B cell (primary cell): ENCODE measurements around the gene GPATCH1. TPM values are rescaled to one million over a fixed set of nuclear protein-coding genes. Genes with fewer than 3 reads are reported as not detected.

Source experiments
- ATAC-seq: fragments of 200-7000 bp; cut with Tn5 transposase; one replicate; pipeline ENCODE4 v1.10.0; 2021; ENCODE audit warnings: low read depth, mild to moderate bottlenecking, moderate number of reproducible peaks, moderate library complexity
- CTCF ChIA-PET: fragments of 350-600 bp; sonication (Branson Sonifier 250); formaldehyde crosslinking; loops from one replicate; lab custom pipeline; 2021; ENCODE audit warnings: antibody characterized with exemption, inconsistent platforms; lab: Charles Lee
- POLR2A ChIA-PET: fragments of 350-600 bp; sonication (Branson Sonifier 250); formaldehyde crosslinking; loops from one replicate; lab custom pipeline; 2021; ENCODE audit warnings: antibody characterized with exemption; lab: Charles Lee
- DNase-seq: peaks from one replicate; pipeline ENCODE4 v3.0.0; 2013
- H2AFZ ChIP-seq: 2 replicates; pipeline ENCODE4 v1.6.1; 2012; ENCODE audit warnings: mild to moderate bottlenecking, low read depth, low read length; ENCODE audit not compliant: insufficient read depth, poor library complexity, severe bottlenecking
- H3K27ac ChIP-seq, 2 donors: 1 replicate in 1 of 2; 2 replicates in 1 of 2; pipeline ENCODE4 v1.5.1; 2012 to 2013; ENCODE audit warnings: low read length in 2 of 2, mild to moderate bottlenecking in 2 of 2, moderate library complexity in 1 of 2
- H3K27me3 ChIP-seq, 4 experiments: fragments of 200-600 bp in 1 of 4; sonication (generic) in 1 of 4; replicated peaks in 1 of 4; 1 replicate in 2 of 4; 2 replicates in 2 of 4; pipeline versions ENCODE4 v1.6.1 to v1.7.0; 2013 to 2016; ENCODE audit warnings: low read length in 3 of 4, mild to moderate bottlenecking in 2 of 4, mixed read lengths in 1 of 4, moderate library complexity in 1 of 4; ENCODE audit not compliant: insufficient read depth in 4 of 4, control insufficient read depth in 3 of 4; ENCODE audit errors: control extremely low read depth in 1 of 4
- H3K36me3 ChIP-seq, 2 experiments: replicated peaks in 1 of 2; 1 replicate in 1 of 2; 2 replicates in 1 of 2; pipeline versions ENCODE4 v1.6.1 to v1.7.1; 2013; ENCODE audit warnings: low read length in 1 of 2; ENCODE audit not compliant: insufficient read depth in 2 of 2, control insufficient read depth in 1 of 2; ENCODE audit errors: control extremely low read depth in 1 of 2, extremely low read depth in 1 of 2
- H3K4me1 ChIP-seq, 2 donors: fragments of 200-600 bp in 1 of 2; sonication (generic) in 1 of 2; 1 replicate in 1 of 2; 2 replicates in 1 of 2; pipeline versions ENCODE4 v1.5.1 to v1.6.1; 2013 to 2017; ENCODE audit warnings: low read length in 2 of 2; ENCODE audit not compliant: control insufficient read depth in 2 of 2, insufficient read depth in 2 of 2
- H3K4me2 ChIP-seq: replicated peaks from 2 replicates; pipeline ENCODE3; 2012; ENCODE audit warnings: mild to moderate bottlenecking, low read depth, low read length; ENCODE audit not compliant: poor library complexity, severe bottlenecking
- H3K4me3 ChIP-seq, 5 experiments: fragments of 200-600 bp in 1 of 5; sonication (generic) in 1 of 5; 1 replicate in 3 of 5; 2 replicates in 2 of 5; pipeline versions ENCODE4 v1.5.1 to v1.7.0; 2011 to 2016; ENCODE audit warnings: low read length in 4 of 5, mild to moderate bottlenecking in 4 of 5, low read depth in 2 of 5, control low read depth in 1 of 5, moderate library complexity in 1 of 5; ENCODE audit not compliant: insufficient read depth in 1 of 5; ENCODE audit errors: control extremely low read depth in 1 of 5, extremely low read depth in 1 of 5
- H3K79me2 ChIP-seq: fragments of 200-600 bp; sonication (generic); one replicate; pipeline ENCODE4 v1.6.0; 2016; ENCODE audit warnings: low read length; ENCODE audit not compliant: control insufficient read depth, insufficient read depth
- H3K9ac ChIP-seq: fragments of 200-600 bp; sonication (generic); 2 replicates; pipeline ENCODE4 v1.6.1; 2017; ENCODE audit warnings: mild to moderate bottlenecking, low read length, moderate library complexity
- H3K9me3 ChIP-seq, 3 donors: one replicate each; pipeline versions ENCODE4 v1.6.1 to v1.7.1; 2013; ENCODE audit warnings: low read length in 2 of 3; ENCODE audit not compliant: control insufficient read depth in 2 of 3, insufficient read depth in 1 of 3; ENCODE audit errors: control extremely low read depth in 1 of 3
- H4K20me1 ChIP-seq: 2 replicates; pipeline ENCODE4 v1.6.0; 2012; ENCODE audit warnings: mild to moderate bottlenecking, low read length; ENCODE audit not compliant: insufficient read depth, control insufficient read depth, poor library complexity, severe bottlenecking
- H3K27ac Mint-ChIP-seq: one replicate; pipeline ENCODE4 v1.8.0; 2021; ENCODE audit warnings: mixed read lengths
- H3K27me3 Mint-ChIP-seq: one replicate; pipeline ENCODE4 v1.8.0; 2021; ENCODE audit warnings: mixed read lengths
- H3K4me1 Mint-ChIP-seq: one replicate; pipeline ENCODE4 v1.8.0; 2021; ENCODE audit warnings: mixed read lengths
- H3K4me3 Mint-ChIP-seq: one replicate; pipeline ENCODE4 v1.8.0; 2021; ENCODE audit warnings: mixed read lengths
- H3K9me3 Mint-ChIP-seq: one replicate; pipeline ENCODE4 v1.8.0; 2022; ENCODE audit warnings: mixed read lengths; ENCODE audit not compliant: insufficient read depth
- EZH2 ChIP-seq: IDR thresholded peaks from 2 replicates; pipeline ENCODE4 v1.6.1; 2012; ENCODE audit warnings: borderline replicate concordance, low read depth, mild to moderate bottlenecking, moderate library complexity, low read length; ENCODE audit not compliant: insufficient read depth, poor library complexity, severe bottlenecking
- WGBS: methylation state at CpG from one replicate; pipeline ENCODE4 v1.1.5; 2013; ENCODE audit warnings: missing lambda C conversion rate; ENCODE audit not compliant: insufficient coverage; 5-methylcytosine and 5-hydroxymethylcytosine counted together
- intact Hi-C: fragments of 100-400 bp; cut with micrococcal nuclease; formaldehyde crosslinking; loops from one replicate; pipeline ENCODE4 v1.10.0; 2022
- polyA plus RNA-seq: library from polyadenylated mRNA; depleted of rRNA; stranded (reverse); fragments of >200 nt; gene quantifications from 2 replicates; pipeline ENCODE4 v1.2.3, GENCODE V29; 2012
- total RNA-seq, 2 donors: library from RNA; stranded (reverse); fragments of 120-200 nt in 1 of 2; gene quantifications; 1 replicate in 1 of 2; 2 replicates in 1 of 2; pipeline versions ENCODE4 v1.2.3 to v1.2.4, GENCODE V29; 2013 to 2022
- TF ChIP-seq, protein P1 (sequence below): fragments of 200-600 bp; IDR thresholded peaks from one replicate; pipeline ENCODE4 v1.8.0; 2022; ENCODE audit warnings: antibody characterized with exemption, mild to moderate bottlenecking

GPATCH1 gene
- total and polyA plus RNA-seq, 2 donors (not counting 1 experiment from before 2014, with no cell fraction given) = 9.9 to 14.6 TPM

DNA sequence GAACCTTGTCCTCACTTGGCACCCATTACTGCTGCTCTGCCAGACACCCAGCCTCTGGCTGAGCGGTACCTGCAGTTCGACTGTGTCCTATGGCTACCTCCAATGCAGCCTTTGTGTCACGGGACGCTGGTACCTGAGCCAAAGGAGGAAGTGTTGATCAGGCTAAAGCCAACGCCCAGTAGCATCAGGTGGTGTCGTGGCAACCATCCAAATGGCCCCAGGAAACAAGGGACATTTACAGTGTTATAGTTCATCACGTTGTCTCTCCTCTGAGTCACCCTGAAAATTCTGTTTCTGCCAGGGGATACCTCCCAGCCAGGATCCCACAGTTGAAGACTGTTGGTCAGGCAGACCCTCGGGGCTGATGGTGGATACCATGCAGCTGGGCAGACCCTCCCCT lies 26.4 kb upstream of the GPATCH1 start:
- Mint-ChIP-seq H3K27ac (no peak overlapping the region), H3K27me3 (no peaks in the 10 kb centered on the region), H3K4me3 (no peak overlapping the region), H3K9me3 (no peaks in the 10 kb centered on the region), H3K4me1 (no peaks in the 10 kb centered on the region)
- WGBS = 78% methylated on average over 8 of the region's 8 CpGs
- ChIA-PET POLR2A (no interaction called here), CTCF (no interaction called here)
- no peak for TF ChIP-seq EZH2
- TF ChIP-seq, protein P1, sequence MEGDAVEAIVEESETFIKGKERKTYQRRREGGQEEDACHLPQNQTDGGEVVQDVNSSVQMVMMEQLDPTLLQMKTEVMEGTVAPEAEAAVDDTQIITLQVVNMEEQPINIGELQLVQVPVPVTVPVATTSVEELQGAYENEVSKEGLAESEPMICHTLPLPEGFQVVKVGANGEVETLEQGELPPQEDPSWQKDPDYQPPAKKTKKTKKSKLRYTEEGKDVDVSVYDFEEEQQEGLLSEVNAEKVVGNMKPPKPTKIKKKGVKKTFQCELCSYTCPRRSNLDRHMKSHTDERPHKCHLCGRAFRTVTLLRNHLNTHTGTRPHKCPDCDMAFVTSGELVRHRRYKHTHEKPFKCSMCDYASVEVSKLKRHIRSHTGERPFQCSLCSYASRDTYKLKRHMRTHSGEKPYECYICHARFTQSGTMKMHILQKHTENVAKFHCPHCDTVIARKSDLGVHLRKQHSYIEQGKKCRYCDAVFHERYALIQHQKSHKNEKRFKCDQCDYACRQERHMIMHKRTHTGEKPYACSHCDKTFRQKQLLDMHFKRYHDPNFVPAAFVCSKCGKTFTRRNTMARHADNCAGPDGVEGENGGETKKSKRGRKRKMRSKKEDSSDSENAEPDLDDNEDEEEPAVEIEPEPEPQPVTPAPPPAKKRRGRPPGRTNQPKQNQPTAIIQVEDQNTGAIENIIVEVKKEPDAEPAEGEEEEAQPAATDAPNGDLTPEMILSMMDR = no peak
- no peaks in the 10 kb centered on the region for H3K27me3 ChIP-seq
- intact Hi-C loops = no loop called here
- no peaks in the 10 kb centered on the region for H3K79me2 ChIP-seq
- H2AFZ ChIP-seq = no peak overlapping the region
- H3K4me2 ChIP-seq = no peak overlapping the region
- no peak overlapping the region for H3K27ac ChIP-seq
- H3K9me3 ChIP-seq = no peaks in the 10 kb centered on the region
- no peaks in the 10 kb centered on the region for H3K36me3 ChIP-seq
- no peak overlapping the region for H3K4me3 ChIP-seq
- no peaks in the 10 kb centered on the region for H4K20me1 ChIP-seq
- H3K4me1 ChIP-seq = no peaks in the 10 kb centered on the region
- ATAC-seq (no peak), DNase-seq (no peak)
- H3K9ac ChIP-seq = no peak overlapping the region

DNA sequence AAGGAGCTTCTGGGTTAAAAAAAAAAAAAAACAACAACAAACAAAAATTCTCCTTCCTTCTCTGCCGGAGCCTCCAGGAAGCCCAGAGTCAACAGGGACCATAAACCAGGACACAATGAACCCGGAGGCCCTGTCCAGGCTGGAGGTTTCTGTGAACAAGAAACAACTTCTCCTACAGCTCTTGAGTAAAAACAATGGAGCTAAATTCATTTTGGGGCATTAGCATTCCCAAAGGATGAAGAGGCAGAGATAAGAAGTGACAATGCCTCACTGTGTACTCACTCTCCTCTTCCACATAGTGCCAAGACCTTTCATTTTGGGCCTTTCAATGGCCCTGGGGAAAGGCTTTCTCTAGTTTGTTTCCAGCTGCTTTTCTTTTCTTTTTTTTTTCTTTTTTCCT lies 25.3 kb upstream of the GPATCH1 start:
- no CpG with 5 or more reads among the region's 2 CpGs for WGBS
- no peaks in the 10 kb centered on the region for H3K4me1 ChIP-seq
- H3K36me3 ChIP-seq = no peaks in the 10 kb centered on the region
- no peak overlapping the region for H3K4me3 ChIP-seq
- no peak for DNase-seq
- no peak overlapping the region for H3K9ac ChIP-seq
- TF ChIP-seq, protein P1 = no peak
- TF ChIP-seq EZH2 = no peak
- H3K27me3 ChIP-seq = no peaks in the 10 kb centered on the region
- H3K4me2 ChIP-seq = no peak overlapping the region
- H3K9me3 ChIP-seq = no peaks in the 10 kb centered on the region
- H3K27ac ChIP-seq = no peak overlapping the region
- H3K79me2 ChIP-seq = no peaks in the 10 kb centered on the region
- no peaks in the 10 kb centered on the region for H3K4me1 Mint-ChIP-seq
- no peak overlapping the region for H3K4me3 Mint-ChIP-seq
- no peak for ATAC-seq
- no peaks in the 10 kb centered on the region for H4K20me1 ChIP-seq
- intact Hi-C loops = no loop called here
- POLR2A ChIA-PET = interaction anchor here (0.6 kb wide), 2 partner anchors 12 to 15 kb away, joined by 4 to 6 read pairs; no protein-coding TSS in a partner anchor
- H2AFZ ChIP-seq = no peak overlapping the region
- H3K9me3 Mint-ChIP-seq = no peaks in the 10 kb centered on the region
- H3K27me3 Mint-ChIP-seq = no peaks in the 10 kb centered on the region
- CTCF ChIA-PET = interaction anchor here (1.0 kb wide), 1 partner anchor 9 kb away, joined by 3 read pairs; the partner anchor contains the start of gene RHPN2
- H3K27ac Mint-ChIP-seq = no peak overlapping the region
